ENCODE results near the gene UBC.

UBC gene

GRCh38 chr12:124875803-124876132 lies 38.7 kb downstream of the UBC start:
- Histone ChIP-seq H3K4me1 (ENCODE audit: insufficient read depth, low read length, poor library complexity, severe bottlenecking) (no peaks in the 10 kb centered on the region), H2AFZ (ENCODE audit: low read length) (no peak overlapping the region), H3K9me2 (replicated peaks; ENCODE audit: low read depth, low read length) (no peaks in the 10 kb centered on the region), H3K79me2 (ENCODE audit: insufficient read depth, low read length) (no peaks in the 10 kb centered on the region), H3F3A (ENCODE audit: low read depth) (no peaks in the 10 kb centered on the region), H3K27me3 (ENCODE audit: insufficient read depth, low read length, poor library complexity, severe bottlenecking) (no peaks in the 10 kb centered on the region), H3K36me3 (ENCODE audit: insufficient read depth, low read length) (no peaks in the 10 kb centered on the region), H3K9me3 (ENCODE audit: insufficient read depth, low read depth, low read length) (no peaks in the 10 kb centered on the region), H3K4me3 (ENCODE audit: low read length, poor library complexity, severe bottlenecking) (no peak overlapping the region), H3K4me2 (ENCODE audit: low read depth, low read length, poor library complexity, severe bottlenecking) (no peak overlapping the region), H4K20me1 (ENCODE audit: insufficient read depth, low read length, poor library complexity, severe bottlenecking) (no peaks in the 10 kb centered on the region), H3K9ac (ENCODE audit: low read depth, low read length, poor library complexity, severe bottlenecking) (no peak overlapping the region)
- TF ChIP-seq EZH2phosphoT487 (IDR thresholded peaks at IDR 0.05; ENCODE audit: borderline replicate concordance) (no peak), CTCF (conservative IDR thresholded peaks at IDR 0.05; ENCODE audit: low read length) (no peak)

- H2AFZ ChIP-seq (ENCODE audit: low read length) = no peak overlapping the region
- H3K79me2 ChIP-seq (ENCODE audit: insufficient read depth, low read length) = no peaks in the 10 kb centered on the region
- H3K4me2 ChIP-seq (ENCODE audit: low read depth, low read length, poor library complexity, severe bottlenecking) = no peak overlapping the region
- no peaks in the 10 kb centered on the region for H4K20me1 ChIP-seq (ENCODE audit: insufficient read depth, low read length, poor library complexity, severe bottlenecking)
- H3K36me3 ChIP-seq (ENCODE audit: insufficient read depth, low read length) = no peaks in the 10 kb centered on the region
- H3K4me3 ChIP-seq (ENCODE audit: low read length, poor library complexity, severe bottlenecking) = no peak overlapping the region
- H3K9me2 ChIP-seq (replicated peaks; ENCODE audit: low read depth, low read length) = no peaks in the 10 kb centered on the region
- no peaks in the 10 kb centered on the region for H3K4me1 ChIP-seq (ENCODE audit: insufficient read depth, low read length, poor library complexity, severe bottlenecking)
- TF ChIP-seq CTCF (conservative IDR thresholded peaks at IDR 0.05; ENCODE audit: low read length) (no peak), EZH2phosphoT487 (IDR thresholded peaks at IDR 0.05; ENCODE audit: borderline replicate concordance) (no peak)
- H3F3A ChIP-seq (ENCODE audit: low read depth) = no peaks in the 10 kb centered on the region
- no peaks in the 10 kb centered on the region for H3K9me3 ChIP-seq (ENCODE audit: insufficient read depth, low read depth, low read length)
- H3K27me3 ChIP-seq (ENCODE audit: insufficient read depth, low read length, poor library complexity, severe bottlenecking) = no peaks in the 10 kb centered on the region
- H3K9ac ChIP-seq (ENCODE audit: low read depth, low read length, poor library complexity, severe bottlenecking) = no peak overlapping the region
Observed at GRCh38 chr12:124874988-124875802, 39.3 kb downstream of the UBC start.

- Histone ChIP-seq H3K4me3 (ENCODE audit: low read length, poor library complexity, severe bottlenecking) (no peak overlapping the region), H3K9me3 (ENCODE audit: insufficient read depth, low read depth, low read length) (no peaks in the 10 kb centered on the region), H2AFZ (ENCODE audit: low read length) (no peak overlapping the region), H3K4me2 (ENCODE audit: low read depth, low read length, poor library complexity, severe bottlenecking) (no peak overlapping the region), H3K9me2 (replicated peaks; ENCODE audit: low read depth, low read length) (no peaks in the 10 kb centered on the region), H4K20me1 (ENCODE audit: insufficient read depth, low read length, poor library complexity, severe bottlenecking) (no peaks in the 10 kb centered on the region), H3K27me3 (ENCODE audit: insufficient read depth, low read length, poor library complexity, severe bottlenecking) (no peaks in the 10 kb centered on the region), H3K4me1 (ENCODE audit: insufficient read depth, low read length, poor library complexity, severe bottlenecking) (no peaks in the 10 kb centered on the region), H3K36me3 (ENCODE audit: insufficient read depth, low read length) (no peaks in the 10 kb centered on the region), H3K79me2 (ENCODE audit: insufficient read depth, low read length) (no peaks in the 10 kb centered on the region), H3F3A (ENCODE audit: low read depth) (no peaks in the 10 kb centered on the region), H3K9ac (ENCODE audit: low read depth, low read length, poor library complexity, severe bottlenecking) (no peak overlapping the region)
- TF ChIP-seq EZH2phosphoT487 (IDR thresholded peaks at IDR 0.05; ENCODE audit: borderline replicate concordance) (no peak), CTCF (conservative IDR thresholded peaks at IDR 0.05; ENCODE audit: low read length) (no peak)
Observed at GRCh38 chr12:124874188-124874587, 40.3 kb downstream of the UBC start.

Data from Loucy (cell line).